HepG2 (cell line): ENCODE measurements around the gene NTN5. TPM values are rescaled to one million over a fixed set of nuclear protein-coding genes. Genes with fewer than 3 reads are reported as not detected.

Experiments
- FOXP1 ChIP-seq, 2 experiments: fragments of 450-650 bp in 1 of 2; IDR thresholded peaks; 2 replicates each; pipeline ENCODE4 v1.6.1; 2017 to 2018; ENCODE audit warnings: antibody characterized with exemption in 1 of 2
- KDM2A ChIP-seq: sonication (generic); formaldehyde crosslinking; IDR thresholded peaks from 2 replicates; pipeline ENCODE4 v1.4.0; 2020; ENCODE audit warnings: low read depth, missing genetic modification reagents, borderline replicate concordance
- MTA1 ChIP-seq: sonication (generic); formaldehyde crosslinking; IDR thresholded peaks from 2 replicates; pipeline ENCODE4 v1.4.0; 2020; ENCODE audit warnings: missing genetic modification reagents, mild to moderate bottlenecking, borderline replicate concordance
- SMAD3 ChIP-seq: sonication (generic); formaldehyde crosslinking; IDR thresholded peaks from 2 replicates; pipeline ENCODE4 v1.4.0; 2020; ENCODE audit warnings: missing genetic modification reagents
- SOX13 ChIP-seq, 3 experiments: fragments of 450-650 bp in 1 of 3; sonication (generic) in 1 of 3; formaldehyde crosslinking in 1 of 3; IDR thresholded peaks in 2 of 3; conservative IDR thresholded peaks in 1 of 3; 2 replicates each; pipeline versions ENCODE4 v1.5.0 to v1.6.1; 2016 to 2020; ENCODE audit warnings: antibody characterized with exemption in 1 of 3, mild to moderate bottlenecking in 1 of 3, missing compliant biosample characterization in 1 of 3, missing genetic modification reagents in 1 of 3, moderate library complexity in 1 of 3
- TBX3 ChIP-seq: fragments of 450-650 bp; IDR thresholded peaks from 2 replicates; pipeline ENCODE4 v1.6.1; 2017; ENCODE audit warnings: antibody characterized with exemption, mild to moderate bottlenecking, inconsistent platforms, borderline replicate concordance
- ZNF431 ChIP-seq: sonication (generic); formaldehyde crosslinking; IDR thresholded peaks from 2 replicates; pipeline ENCODE4 v1.9.0; 2022; ENCODE audit warnings: missing genetic modification reagents, low read depth, mild to moderate bottlenecking, borderline replicate concordance
- ZNF672 ChIP-seq: sonication (generic); formaldehyde crosslinking; IDR thresholded peaks from 2 replicates; pipeline ENCODE4 v1.8.1; 2022; ENCODE audit warnings: missing genetic modification reagents
- ZNF775 ChIP-seq: sonication (generic); formaldehyde crosslinking; IDR thresholded peaks from 2 replicates; pipeline ENCODE4 v1.4.0; 2020; ENCODE audit warnings: missing genetic modification reagents, mild to moderate bottlenecking, moderate library complexity, borderline replicate concordance
- polyA plus RNA-seq, 8 experiments: library from polyadenylated mRNA; depleted of rRNA in 3 of 8; stranded (reverse) in 7 of 8; unstranded in 1 of 8; fragments of >200 nt; fragmentation: Illumina TruSeq in 4 of 8; extraction: Trizol in 4 of 8; gene quantifications; 2 replicates each; pipeline versions ENCODE4 v1.2.1 to v1.2.3, GENCODE V29; 2011 to 2016; ENCODE audit warnings: low read depth in 4 of 8, missing spikeins in 1 of 8, mixed read lengths in 1 of 8; ENCODE audit not compliant: insufficient read depth in 1 of 8
- total RNA-seq, 5 experiments: library from RNA; depleted of rRNA; stranded (reverse); fragments of >200 nt; fragmentation: Illumina TruSeq; extraction: Trizol; gene quantifications; 2 replicates each; pipeline ENCODE4 v1.2.3, GENCODE V29; 2016; ENCODE audit warnings: low read depth in 1 of 5
- TF ChIP-seq, protein P1 (sequence below): sonication (generic); formaldehyde crosslinking; IDR thresholded peaks from 2 replicates; pipeline ENCODE4 v1.5.0; 2020; ENCODE audit warnings: mild to moderate bottlenecking, missing genetic modification reagents, borderline replicate concordance
- TF ChIP-seq, protein P2 (sequence below): sonication (generic); formaldehyde crosslinking; IDR thresholded peaks from 2 replicates; pipeline ENCODE4 v1.8.1; 2023; ENCODE audit warnings: mild to moderate bottlenecking, moderate library complexity, missing genetic modification reagents

NTN5 gene
- total and polyA plus RNA-seq, 2 of the 13 experiments (the other 11 are each of a cell fraction or from before 2014, with no cell fraction given): 0.05 TPM; not detected in 1

DNA sequence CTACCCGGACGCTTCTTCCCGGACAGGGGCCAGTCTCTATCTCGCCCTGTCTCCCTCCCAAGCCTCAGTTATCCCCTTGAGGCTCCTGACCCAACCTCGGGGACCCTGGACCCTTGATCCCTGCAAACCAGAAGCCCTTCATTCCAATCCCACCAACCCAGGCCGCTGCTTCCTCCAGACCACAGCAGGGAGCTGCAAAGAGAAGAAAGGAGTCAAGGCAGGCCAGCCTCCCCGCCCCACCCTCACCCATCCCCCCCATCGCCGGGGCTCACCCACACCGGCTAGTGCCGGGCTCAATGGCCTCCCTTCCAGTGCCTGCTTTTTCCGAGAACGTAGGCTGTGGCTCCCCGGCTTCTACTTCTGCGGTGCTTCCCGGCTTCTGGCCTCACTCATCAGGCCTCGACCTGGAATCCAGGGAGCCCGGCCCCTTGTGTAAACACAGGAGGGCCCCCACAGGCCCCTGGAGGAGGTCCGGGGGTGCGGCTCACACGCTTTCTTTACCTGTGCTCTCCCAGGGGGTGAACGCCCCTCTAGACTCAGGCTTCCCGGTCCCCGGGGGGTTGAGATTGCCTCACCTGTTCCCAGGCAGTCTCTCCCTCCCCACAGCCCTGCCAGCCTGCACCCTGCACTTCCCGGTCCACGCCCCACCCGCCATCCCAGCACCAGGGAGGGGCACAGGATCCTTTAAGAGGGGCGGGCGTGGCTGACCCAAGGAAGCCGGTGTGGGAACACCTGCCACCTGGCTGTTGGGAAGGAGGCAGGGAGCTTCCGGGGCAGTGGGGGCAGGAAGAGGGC, 58.2 kb downstream of the NTN5 start, which contains the start of gene FAM83E (continued):
- TF ChIP-seq, protein P1, sequence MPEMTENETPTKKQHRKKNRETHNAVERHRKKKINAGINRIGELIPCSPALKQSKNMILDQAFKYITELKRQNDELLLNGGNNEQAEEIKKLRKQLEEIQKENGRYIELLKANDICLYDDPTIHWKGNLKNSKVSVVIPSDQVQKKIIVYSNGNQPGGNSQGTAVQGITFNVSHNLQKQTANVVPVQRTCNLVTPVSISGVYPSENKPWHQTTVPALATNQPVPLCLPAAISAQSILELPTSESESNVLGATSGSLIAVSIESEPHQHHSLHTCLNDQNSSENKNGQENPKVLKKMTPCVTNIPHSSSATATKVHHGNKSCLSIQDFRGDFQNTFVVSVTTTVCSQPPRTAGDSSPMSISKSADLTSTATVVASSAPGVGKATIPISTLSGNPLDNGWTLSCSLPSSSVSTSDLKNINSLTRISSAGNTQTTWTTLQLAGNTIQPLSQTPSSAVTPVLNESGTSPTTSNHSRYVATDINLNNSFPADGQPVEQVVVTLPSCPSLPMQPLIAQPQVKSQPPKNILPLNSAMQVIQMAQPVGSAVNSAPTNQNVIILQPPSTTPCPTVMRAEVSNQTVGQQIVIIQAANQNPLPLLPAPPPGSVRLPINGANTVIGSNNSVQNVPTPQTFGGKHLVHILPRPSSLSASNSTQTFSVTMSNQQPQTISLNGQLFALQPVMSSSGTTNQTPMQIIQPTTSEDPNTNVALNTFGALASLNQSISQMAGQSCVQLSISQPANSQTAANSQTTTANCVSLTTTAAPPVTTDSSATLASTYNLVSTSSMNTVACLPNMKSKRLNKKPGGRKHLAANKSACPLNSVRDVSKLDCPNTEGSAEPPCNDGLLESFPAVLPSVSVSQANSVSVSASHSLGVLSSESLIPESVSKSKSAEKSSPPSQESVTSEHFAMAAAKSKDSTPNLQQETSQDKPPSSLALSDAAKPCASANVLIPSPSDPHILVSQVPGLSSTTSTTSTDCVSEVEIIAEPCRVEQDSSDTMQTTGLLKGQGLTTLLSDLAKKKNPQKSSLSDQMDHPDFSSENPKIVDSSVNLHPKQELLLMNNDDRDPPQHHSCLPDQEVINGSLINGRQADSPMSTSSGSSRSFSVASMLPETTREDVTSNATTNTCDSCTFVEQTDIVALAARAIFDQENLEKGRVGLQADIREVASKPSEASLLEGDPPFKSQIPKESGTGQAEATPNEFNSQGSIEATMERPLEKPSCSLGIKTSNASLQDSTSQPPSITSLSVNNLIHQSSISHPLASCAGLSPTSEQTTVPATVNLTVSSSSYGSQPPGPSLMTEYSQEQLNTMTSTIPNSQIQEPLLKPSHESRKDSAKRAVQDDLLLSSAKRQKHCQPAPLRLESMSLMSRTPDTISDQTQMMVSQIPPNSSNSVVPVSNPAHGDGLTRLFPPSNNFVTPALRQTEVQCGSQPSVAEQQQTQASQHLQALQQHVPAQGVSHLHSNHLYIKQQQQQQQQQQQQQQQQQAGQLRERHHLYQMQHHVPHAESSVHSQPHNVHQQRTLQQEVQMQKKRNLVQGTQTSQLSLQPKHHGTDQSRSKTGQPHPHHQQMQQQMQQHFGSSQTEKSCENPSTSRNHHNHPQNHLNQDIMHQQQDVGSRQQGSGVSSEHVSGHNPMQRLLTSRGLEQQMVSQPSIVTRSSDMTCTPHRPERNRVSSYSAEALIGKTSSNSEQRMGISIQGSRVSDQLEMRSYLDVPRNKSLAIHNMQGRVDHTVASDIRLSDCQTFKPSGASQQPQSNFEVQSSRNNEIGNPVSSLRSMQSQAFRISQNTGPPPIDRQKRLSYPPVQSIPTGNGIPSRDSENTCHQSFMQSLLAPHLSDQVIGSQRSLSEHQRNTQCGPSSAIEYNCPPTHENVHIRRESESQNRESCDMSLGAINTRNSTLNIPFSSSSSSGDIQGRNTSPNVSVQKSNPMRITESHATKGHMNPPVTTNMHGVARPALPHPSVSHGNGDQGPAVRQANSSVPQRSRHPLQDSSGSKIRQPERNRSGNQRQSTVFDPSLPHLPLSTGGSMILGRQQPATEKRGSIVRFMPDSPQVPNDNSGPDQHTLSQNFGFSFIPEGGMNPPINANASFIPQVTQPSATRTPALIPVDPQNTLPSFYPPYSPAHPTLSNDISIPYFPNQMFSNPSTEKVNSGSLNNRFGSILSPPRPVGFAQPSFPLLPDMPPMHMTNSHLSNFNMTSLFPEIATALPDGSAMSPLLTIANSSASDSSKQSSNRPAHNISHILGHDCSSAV (CRISPR knock-in tag): no peak
- TF ChIP-seq SOX13 (IDR thresholded peaks at IDR 0.05) (no peak), SOX13 (CRISPR knock-in tag; conservative IDR thresholded peaks at IDR 0.05 in 1 of 2, IDR thresholded peaks at IDR 0.05 in 1 of 2) (0 out of 4 replicates have a peak, but pooled peaks of 1 of the 2 experiments have one; percentile 59), KDM2A (CRISPR knock-in tag) (peak; percentile 65; the same call in 1 of the 2 replicates), ZNF672 (no peak), TBX3 (no peak), ZNF775 (no peak), ZNF431 (CRISPR knock-in tag) (no peak), FOXP1 (IDR thresholded peaks at IDR 0.05) (no peak), FOXP1 (CRISPR knock-in tag; IDR thresholded peaks at IDR 0.05) (no peak), SMAD3 (CRISPR knock-in tag) (no peak), MTA1 (no peak)
- TF ChIP-seq, protein P2, sequence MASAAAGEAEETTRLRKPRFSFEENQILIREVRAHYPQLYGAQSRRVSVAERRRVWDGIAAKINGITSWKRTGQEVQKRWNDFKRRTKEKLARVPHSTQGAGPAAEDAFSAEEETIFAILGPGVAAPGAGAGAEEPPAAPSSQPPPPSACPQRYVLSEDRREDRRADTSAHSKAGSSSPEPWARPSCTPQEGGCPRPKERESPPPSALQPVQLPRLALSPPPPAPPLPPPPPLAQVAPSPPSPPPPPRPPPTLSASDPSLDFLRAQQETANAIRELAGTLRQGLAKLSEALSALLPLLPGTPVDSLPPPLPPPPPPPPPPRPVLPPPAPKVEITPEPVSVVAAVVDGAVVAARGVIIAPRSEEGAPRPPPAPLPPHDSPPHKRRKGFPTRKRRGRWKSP (CRISPR knock-in tag): no peak
- TF ChIP-seq, all 625 proteins: peak for 22
